ENCODE data around the gene BICD1. TPM values are rescaled to one million over a fixed set of nuclear protein-coding genes. Genes with fewer than 3 reads are reported as not detected.

BICD1 gene
- total RNA-seq, 1 donor from 2014 or later, result 87.9 TPM

GRCh38 chr12:32260696-32261095 is 154.0 kb downstream of the BICD1 start:
- peaks cover 2% of the 10 kb centered on the region for H3K27me3 Mint-ChIP-seq (ENCODE audit: unreplicated experiment)
- H3K4me1 Mint-ChIP-seq (ENCODE audit: unreplicated experiment), result peaks cover 26% of the 10 kb centered on the region
- no peak for TF ChIP-seq CTCF (IDR thresholded peaks at IDR 0.05; ENCODE audit: unreplicated experiment)
- H3K36me3 Mint-ChIP-seq (ENCODE audit: low read depth, unreplicated experiment), result peaks cover 8% of the 10 kb centered on the region
- no peak for DNase-seq (ENCODE audit: low spot score)
- no peak overlapping the region for H3K27ac Mint-ChIP-seq (ENCODE audit: unreplicated experiment)
- no peak overlapping the region for H3K4me3 Mint-ChIP-seq (ENCODE audit: unreplicated experiment)
- H3K9me3 Mint-ChIP-seq (ENCODE audit: unreplicated experiment), result no peaks in the 10 kb centered on the region

- Mint-ChIP-seq H3K4me3 (ENCODE audit: unreplicated experiment) (no peak overlapping the region), H3K9me3 (ENCODE audit: unreplicated experiment) (no peaks in the 10 kb centered on the region), H3K4me1 (ENCODE audit: unreplicated experiment) (peaks cover 29% of the 10 kb centered on the region), H3K36me3 (ENCODE audit: low read depth, unreplicated experiment) (peaks cover 4% of the 10 kb centered on the region), H3K27me3 (ENCODE audit: unreplicated experiment) (peaks cover 2% of the 10 kb centered on the region), H3K27ac (ENCODE audit: unreplicated experiment) (no peak overlapping the region)
- no peak for TF ChIP-seq CTCF (IDR thresholded peaks at IDR 0.05; ENCODE audit: unreplicated experiment)
- DNase-seq (ENCODE audit: low spot score), result no peak
These were observed 155.0 kb downstream of the BICD1 start for GRCh38 chr12:32261638-32262037.

- Mint-ChIP-seq H3K36me3 (ENCODE audit: low read depth, unreplicated experiment) (peaks cover 5% of the 10 kb centered on the region), H3K4me1 (ENCODE audit: unreplicated experiment) (peaks cover 33% of the 10 kb centered on the region), H3K27me3 (ENCODE audit: unreplicated experiment) (peaks cover 2% of the 10 kb centered on the region), H3K9me3 (ENCODE audit: unreplicated experiment) (no peaks in the 10 kb centered on the region), H3K27ac (ENCODE audit: unreplicated experiment) (peak overlapping the region; percentile 54), H3K4me3 (ENCODE audit: unreplicated experiment) (no peak overlapping the region)
- TF ChIP-seq CTCF (IDR thresholded peaks at IDR 0.05; ENCODE audit: unreplicated experiment), result no peak
- DNase-seq (ENCODE audit: low spot score), result no peak
These were observed 158.3 kb downstream of the BICD1 start for GRCh38 chr12:32264961-32265360.

GRCh38 chr12:32265456-32265855 is 158.8 kb downstream of the BICD1 start:
- Mint-ChIP-seq H3K4me1 (ENCODE audit: unreplicated experiment) (peaks cover 36% of the 10 kb centered on the region), H3K27ac (ENCODE audit: unreplicated experiment) (peak overlapping the region; percentile 69), H3K27me3 (ENCODE audit: unreplicated experiment) (peaks cover 2% of the 10 kb centered on the region), H3K4me3 (ENCODE audit: unreplicated experiment) (no peak overlapping the region), H3K36me3 (ENCODE audit: low read depth, unreplicated experiment) (peaks cover 5% of the 10 kb centered on the region), H3K9me3 (ENCODE audit: unreplicated experiment) (no peaks in the 10 kb centered on the region)
- TF ChIP-seq CTCF (IDR thresholded peaks at IDR 0.05; ENCODE audit: unreplicated experiment), result no peak
- DNase-seq (ENCODE audit: low spot score), result no peak

GRCh38 chr12:32265951-32266350 is 159.3 kb downstream of the BICD1 start:
- H3K4me1 Mint-ChIP-seq (ENCODE audit: unreplicated experiment), result peaks cover 35% of the 10 kb centered on the region
- peak overlapping the region; percentile 69 for H3K27ac Mint-ChIP-seq (ENCODE audit: unreplicated experiment)
- H3K36me3 Mint-ChIP-seq (ENCODE audit: low read depth, unreplicated experiment), result peaks cover 5% of the 10 kb centered on the region
- DNase-seq (ENCODE audit: low spot score), result no peak
- peaks cover 2% of the 10 kb centered on the region for H3K27me3 Mint-ChIP-seq (ENCODE audit: unreplicated experiment)
- H3K9me3 Mint-ChIP-seq (ENCODE audit: unreplicated experiment), result no peaks in the 10 kb centered on the region
- no peak overlapping the region for H3K4me3 Mint-ChIP-seq (ENCODE audit: unreplicated experiment)
- no peak for TF ChIP-seq CTCF (IDR thresholded peaks at IDR 0.05; ENCODE audit: unreplicated experiment)

Measured in endothelial cell (in vitro differentiated cells).